Pons (tissue), 1 donor: ENCODE data around the gene UBTD1.
A peak's percentile ranks its signal among the peaks of the same experiment; 100 is the strongest.
"Not testable (repeated sequence)": the region's sequence is repeated elsewhere in the genome, so short reads cannot be mapped to it uniquely, and the experiment has no call there.

Experiments
- DNase-seq: peaks from one replicate; pipeline ENCODE4 v3.0.0-alpha.2; 2016; ENCODE audit warnings: low spot score

Gene UBTD1

DNA sequence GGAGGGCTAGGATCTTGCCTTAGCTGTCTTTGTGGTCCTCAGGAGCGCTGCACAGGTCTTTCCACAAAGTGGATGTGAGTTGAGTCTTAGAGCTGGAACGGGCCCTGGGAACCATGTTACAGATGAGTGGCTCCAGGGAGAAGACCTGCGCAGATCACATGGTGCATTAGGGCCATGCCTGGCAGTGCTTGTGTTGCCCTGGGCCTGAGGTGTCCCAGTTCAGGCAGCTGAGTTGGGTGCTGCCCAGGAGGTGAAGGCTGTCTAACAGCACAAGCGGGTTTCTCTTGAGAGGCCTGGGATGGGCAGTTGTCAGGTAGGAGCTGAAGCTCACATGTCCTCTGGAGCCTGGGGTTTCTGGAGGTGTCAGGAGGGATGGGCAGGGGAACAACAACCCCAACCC lies 40.1 kb downstream of the UBTD1 start:
- DNase-seq = no peak

DNA sequence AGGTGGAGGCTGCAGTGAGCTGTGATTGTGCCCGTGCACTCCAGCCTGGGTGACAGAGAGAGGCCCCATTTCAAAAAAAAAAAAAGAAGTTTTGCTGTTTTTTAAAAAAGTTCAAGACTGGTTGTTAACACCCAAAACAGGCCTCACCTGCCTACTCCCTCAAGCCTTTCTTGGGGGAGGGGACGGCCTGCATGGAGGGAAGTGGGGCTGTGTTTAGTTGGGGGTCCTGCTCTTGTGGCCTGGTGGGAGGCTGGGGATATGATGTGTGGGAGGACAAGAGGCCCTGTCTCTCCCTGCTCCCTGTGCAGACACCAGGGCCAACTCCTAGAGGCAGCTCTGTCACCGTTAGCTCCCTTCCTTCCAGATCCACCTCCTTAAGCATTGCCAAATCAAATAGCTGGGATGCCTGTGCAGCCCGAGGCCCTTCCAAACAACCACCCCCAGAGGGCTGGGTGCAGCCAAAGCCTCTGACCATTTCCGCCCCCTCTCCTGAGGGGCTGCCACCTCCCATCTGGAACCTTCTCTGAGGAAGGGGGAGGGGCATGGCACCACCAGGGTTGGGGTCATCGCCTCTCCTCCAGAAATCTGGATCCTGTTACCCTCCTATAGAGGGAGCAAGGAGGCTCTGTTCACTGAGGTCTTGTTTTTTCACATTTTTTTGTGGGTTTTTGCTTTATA lies 40.9 kb downstream of the UBTD1 start:
- DNase-seq = no peak

GRCh38 chr10:97540669-97541500 lies 42.2 kb downstream of the UBTD1 start:
- DNase-seq = no peak

DNA sequence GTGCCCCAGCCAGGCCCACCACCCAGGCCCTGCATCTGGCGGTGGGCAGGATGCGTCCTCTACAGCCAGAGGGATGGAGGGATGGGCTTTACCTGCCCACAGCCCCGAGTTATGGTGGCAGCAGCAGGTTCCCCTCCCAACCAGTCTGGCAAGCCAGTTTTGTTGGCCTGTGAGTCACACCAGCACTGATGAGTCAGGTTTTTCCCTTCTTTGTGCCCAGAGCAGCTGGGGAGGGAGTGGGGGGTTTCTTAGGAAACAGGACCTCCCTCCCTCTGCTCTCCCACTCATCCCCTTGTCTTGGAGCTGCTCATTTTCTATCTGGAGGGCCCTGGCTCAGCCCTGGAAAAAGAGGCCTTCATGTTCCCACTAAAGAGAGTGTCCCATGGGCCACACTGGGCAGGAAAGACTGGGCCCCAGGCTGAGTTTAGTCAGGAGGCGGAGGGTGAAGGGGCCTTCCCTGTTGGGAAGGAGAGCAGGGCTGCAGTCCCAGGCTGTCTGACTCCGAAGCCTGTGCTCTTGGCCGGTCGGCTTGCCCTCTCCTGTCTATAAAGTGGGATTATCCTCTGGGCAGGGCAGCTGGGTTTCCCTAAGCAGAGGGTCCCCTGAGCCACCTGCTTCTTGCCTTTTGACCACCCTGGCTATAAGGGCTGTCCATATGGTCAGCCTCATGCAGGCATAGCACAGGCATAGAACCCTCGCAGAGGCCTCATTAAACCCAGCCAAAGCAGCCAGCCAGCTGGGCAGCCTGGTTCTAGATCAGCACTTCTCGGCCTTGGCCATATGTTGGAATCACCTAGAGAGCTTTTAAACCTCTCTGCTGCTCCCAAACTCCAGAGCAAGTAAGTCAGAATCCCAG lies 43.7 kb downstream of the UBTD1 start:
- peak; percentile 57 for DNase-seq

GRCh38 chr10:97543025-97543546 lies 44.4 kb downstream of the UBTD1 start:
- peak; percentile 96 for DNase-seq

- no peak for DNase-seq
Observed at GRCh38 chr10:97546456-97547270, 47.9 kb downstream of the UBTD1 start.

DNA sequence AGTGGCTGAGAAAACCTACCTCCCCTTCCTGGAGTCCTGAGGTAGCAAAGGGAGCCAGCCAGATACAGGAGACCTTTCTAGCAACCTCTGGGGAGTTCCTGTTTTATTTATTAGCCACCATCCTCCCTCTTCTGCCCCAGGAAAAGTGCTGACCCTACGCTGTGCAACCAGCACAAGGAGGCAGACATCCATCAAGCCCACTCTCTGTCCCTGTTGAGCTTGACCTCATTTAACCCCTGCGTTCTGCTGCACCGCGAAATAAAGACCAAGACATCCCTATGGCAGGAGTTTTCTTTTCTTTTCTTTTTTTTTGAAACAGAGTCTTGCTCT lies 48.5 kb downstream of the UBTD1 start:
- DNase-seq = no peak

GRCh38 chr10:97547962-97548361 lies 49.2 kb downstream of the UBTD1 start:
- no peak for DNase-seq

- no peak for DNase-seq
Observed at GRCh38 chr10:97548828-97549455, 50.2 kb downstream of the UBTD1 start.

DNA sequence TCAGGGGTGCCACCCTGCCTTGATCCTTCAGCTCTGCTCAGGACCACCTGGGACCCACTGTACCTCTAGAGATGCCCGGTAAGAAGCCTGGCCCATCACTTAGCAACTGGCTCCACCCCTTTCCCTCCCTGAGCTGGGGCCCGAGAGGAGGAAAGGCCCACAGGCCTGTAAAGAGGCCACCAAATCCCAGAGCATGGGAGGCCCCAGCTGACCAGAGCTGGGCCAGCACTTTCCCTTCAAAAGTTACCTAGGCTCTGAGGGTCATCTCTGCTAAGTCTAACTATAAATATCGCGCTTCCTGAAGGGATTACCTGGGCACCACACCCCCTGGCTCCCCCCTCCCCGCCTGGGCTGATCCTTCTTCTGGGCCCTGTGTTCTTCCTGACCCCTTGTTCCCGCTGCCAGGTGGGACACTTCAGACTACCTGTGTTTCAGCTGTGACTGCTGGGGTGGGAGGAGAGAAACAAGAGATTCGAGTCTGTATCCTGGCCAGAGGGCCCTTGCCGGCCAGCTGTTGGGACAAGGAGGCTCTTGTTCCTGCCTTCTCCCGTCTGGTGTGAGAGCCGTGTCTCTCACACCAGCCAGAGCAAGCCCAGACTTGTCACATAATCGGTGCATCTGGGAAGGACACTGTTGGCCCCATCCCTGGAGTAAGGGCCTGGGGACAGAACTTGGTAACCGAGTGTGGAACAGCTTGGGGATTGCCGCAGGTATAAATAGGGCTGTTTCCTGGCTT lies 51.0 kb downstream of the UBTD1 start:
- DNase-seq = peak; percentile 97

GRCh38 chr10:97550336-97551149 lies 51.8 kb downstream of the UBTD1 start:
- DNase-seq = no peak

GRCh38 chr10:97551271-97551670 lies 52.5 kb downstream of the UBTD1 start:
- no peak for DNase-seq

GRCh38 chr10:97553575-97554031 lies 54.9 kb downstream of the UBTD1 start:
- DNase-seq = peak; percentile 81

GRCh38 chr10:97554336-97554735 lies 55.6 kb downstream of the UBTD1 start:
- not testable (repeated sequence) for DNase-seq

- not testable (repeated sequence) for DNase-seq
Observed at GRCh38 chr10:97555541-97555940, 56.8 kb downstream of the UBTD1 start.

DNA sequence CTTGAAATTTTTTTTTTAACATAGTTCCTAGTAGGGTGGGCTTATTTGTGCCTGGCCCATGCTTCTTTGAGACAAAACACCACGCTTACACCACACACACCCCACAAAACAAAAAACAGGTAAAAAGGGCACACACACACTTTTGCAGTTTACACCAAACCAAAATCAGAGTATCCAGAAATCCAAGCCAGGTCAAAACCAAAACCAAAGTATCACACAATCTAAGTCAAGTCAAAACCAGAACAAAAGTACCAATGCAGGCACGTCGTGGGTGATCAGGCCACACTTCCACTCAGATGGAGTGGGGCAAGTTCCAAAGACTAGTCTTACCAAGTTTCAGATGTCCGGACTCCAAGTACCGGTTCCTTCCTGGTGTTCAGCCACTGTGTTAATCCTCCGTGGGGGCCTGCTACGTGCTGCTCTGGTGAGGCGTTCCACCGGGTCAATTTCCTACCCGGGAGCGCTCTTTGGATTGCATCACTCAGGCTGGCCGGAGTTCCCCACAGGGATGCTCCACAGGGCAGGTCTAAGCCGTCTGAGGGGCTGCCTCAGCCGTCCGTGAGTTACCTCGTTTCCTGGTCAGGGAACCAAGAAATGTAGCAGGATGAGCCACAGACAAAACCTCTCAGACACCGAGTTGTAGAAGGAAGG lies 62.1 kb downstream of the UBTD1 start:
- DNase-seq = not testable (repeated sequence)

DNA sequence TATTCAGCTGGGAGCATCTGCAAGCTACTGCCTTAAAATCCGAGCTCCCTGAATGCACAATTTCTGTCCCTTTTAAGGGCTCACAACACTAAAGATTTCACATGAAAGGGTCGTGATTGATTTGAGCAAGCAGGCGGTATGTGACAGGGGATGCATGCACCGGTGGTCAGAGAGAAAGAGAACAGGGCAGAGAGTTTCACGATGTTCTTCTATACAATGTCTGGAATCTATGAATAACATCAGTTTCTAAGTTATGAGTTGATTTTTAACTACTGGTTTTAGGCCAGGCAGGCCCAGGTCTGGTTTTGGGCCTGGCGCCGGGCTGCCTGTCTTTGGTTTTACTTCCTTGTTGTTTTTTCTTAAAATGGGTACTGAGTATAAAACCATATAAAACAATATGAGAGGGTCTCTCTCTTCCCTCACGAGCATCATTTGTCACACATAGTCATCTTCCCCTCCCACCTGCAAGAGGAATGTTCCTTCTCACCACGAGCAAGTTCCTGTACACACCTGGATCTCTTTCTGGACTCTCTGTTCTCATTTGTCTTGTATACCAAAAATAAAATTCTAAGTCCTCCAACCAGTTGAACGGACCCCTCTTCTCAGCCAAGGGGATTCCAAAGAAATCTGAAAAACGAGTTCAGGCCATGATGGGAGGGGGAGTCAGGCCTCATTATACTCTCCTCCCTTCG lies 62.8 kb downstream of the UBTD1 start:
- DNase-seq = not testable (repeated sequence)

DNA sequence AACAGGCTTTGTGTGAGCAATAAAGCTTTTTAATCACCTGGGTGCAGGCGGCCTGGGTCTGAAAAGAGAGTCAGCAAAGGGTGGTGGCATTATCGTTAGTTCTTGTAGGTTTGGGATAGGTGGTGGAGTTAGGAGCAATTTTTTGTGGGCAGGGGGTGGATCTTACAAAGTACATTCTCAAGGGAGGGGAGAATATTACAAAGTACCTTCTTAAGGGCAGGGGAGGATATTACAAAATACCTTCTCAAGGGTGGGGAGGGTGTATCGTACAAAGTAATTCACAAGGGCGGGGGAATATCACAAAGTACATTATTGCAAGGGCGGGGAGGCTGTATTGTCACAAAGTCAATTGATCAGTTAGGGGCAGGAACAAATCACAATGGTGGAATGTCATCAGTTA lies 63.6 kb downstream of the UBTD1 start:
- not testable (repeated sequence) for DNase-seq
